Thyroid gland (tissue), 4 donors: ENCODE results near the gene FCHSD2.

ENCODE experiments used
- POLR2A ChIP-seq, 2 donors: fragments of 450-650 bp; IDR thresholded peaks; one replicate each; pipeline ENCODE4 v1.6.1; 2017; ENCODE audit warnings: antibody characterized with exemption in 2 of 2, mild to moderate bottlenecking in 2 of 2, moderate library complexity in 1 of 2
- TF ChIP-seq, protein P1 (sequence below), 6 experiments: fragments of 200-600 bp in 3 of 6; fragments of 450-650 bp in 3 of 6; sonication (generic) in 3 of 6; IDR thresholded peaks; one replicate each; pipeline ENCODE4 v1.5.1; 2016 to 2019; ENCODE audit warnings: antibody characterized with exemption in 6 of 6, mild to moderate bottlenecking in 2 of 6, inconsistent platforms in 1 of 6, moderate library complexity in 1 of 6

DNA sequence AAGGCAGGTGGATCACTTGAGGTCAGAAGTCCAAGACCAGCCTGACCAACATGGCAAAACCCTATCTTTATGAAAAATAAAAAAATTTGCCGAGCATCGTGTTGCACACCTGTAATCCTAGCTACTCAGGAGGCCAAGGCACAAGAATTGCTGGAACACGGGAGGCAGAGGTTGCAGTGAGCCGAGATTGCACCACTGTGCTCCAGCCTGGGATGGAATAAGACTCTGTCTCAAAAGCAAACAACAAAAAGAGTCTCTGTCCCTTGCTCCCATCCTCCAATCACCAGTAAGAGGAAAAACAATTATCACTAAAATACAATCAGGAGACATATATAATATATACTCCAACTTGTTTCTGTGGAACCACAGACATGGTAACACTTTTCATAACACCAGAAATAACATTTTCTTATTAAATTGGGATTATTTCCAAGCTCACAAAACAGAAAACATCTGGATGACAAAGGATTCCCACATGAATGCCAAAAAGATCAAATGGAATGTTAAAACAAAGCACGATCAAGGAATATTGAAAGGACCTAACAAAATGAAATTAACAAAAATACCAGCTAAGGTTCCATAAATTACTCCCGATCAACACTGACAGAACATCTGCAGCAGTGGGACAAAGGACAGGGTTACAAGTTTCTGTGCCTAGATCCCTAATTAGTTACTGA, 15.2 kb downstream of the FCHSD2 start:
- TF ChIP-seq, protein P1, sequence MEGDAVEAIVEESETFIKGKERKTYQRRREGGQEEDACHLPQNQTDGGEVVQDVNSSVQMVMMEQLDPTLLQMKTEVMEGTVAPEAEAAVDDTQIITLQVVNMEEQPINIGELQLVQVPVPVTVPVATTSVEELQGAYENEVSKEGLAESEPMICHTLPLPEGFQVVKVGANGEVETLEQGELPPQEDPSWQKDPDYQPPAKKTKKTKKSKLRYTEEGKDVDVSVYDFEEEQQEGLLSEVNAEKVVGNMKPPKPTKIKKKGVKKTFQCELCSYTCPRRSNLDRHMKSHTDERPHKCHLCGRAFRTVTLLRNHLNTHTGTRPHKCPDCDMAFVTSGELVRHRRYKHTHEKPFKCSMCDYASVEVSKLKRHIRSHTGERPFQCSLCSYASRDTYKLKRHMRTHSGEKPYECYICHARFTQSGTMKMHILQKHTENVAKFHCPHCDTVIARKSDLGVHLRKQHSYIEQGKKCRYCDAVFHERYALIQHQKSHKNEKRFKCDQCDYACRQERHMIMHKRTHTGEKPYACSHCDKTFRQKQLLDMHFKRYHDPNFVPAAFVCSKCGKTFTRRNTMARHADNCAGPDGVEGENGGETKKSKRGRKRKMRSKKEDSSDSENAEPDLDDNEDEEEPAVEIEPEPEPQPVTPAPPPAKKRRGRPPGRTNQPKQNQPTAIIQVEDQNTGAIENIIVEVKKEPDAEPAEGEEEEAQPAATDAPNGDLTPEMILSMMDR (IDR thresholded peaks at IDR 0.05): no peak
- TF ChIP-seq POLR2A (IDR thresholded peaks at IDR 0.05): no peak
